Fibroblast of pulmonary artery (primary cell): ENCODE measurements around the gene SUGT1.

Source experiments
- DNase-seq: peaks from one replicate; pipeline ENCODE4 v3.0.0-alpha.2; 2010; ENCODE audit warnings: low read depth
- H3K4me3 ChIP-seq: replicated peaks from 2 replicates; pipeline ENCODE4 v1.5.1; 2011; ENCODE audit warnings: low read depth, mild to moderate bottlenecking, control low read depth, low read length, moderate library complexity
- CTCF ChIP-seq: IDR thresholded peaks from 2 replicates; pipeline ENCODE4 v1.5.1; 2011; ENCODE audit warnings: mild to moderate bottlenecking, control low read depth, low read length, inconsistent platforms; ENCODE audit errors: missing control alignments

The SUGT1 gene

DNA sequence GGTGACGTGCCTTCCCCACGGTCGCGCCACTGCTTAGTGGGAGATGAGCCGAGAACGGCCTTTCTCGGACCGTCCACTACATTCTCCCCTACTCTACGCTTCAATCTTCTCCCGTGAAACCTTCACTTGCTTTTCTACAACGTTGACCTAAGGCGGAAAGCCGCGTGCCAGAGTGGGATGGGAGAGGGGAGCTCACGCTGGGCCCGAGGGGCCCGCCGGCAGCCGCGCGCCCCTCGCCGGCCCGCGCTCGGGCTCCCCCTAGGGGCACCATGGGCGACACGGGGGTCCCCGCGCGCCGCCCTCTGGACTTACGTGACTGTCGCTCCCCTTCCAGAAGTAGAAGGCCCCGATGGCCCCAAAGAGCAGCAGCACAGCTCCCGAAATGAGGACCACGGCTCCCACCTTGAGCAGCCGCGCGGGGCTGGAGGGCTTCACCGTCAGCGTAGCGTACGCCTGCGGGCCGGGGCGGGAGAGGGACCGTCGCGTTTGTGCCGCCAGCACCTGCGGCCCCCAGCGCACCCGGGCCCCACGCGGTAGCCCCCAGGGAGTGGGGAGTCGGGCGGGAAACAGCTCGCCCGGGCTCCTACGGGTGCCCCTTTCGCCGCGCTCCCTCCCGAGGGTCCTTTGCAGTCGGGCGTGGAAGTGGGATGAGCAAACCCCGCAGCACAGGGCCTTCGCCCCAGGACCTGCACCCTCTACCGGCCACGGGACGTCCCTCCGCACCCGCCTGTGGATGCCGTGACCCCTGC is 86.3 kb downstream of the SUGT1 start:
- no peak for TF ChIP-seq CTCF
- DNase-seq = no peak
- H3K4me3 ChIP-seq = peak overlapping the region; percentile 25

- DNase-seq = no peak
- peak within 1 kb of the TSS; percentile 25 for H3K4me3 ChIP-seq
- TF ChIP-seq CTCF = no peak
Measured at GRCh38 chr13:52739468-52740071, 86.9 kb downstream of the SUGT1 start, which contains the start of gene CNMD. Gene CNMD (minus strand): TSS chr13:52739820. CDS start chr13:52739701, 119 bp downstream.

GRCh38 chr13:52743569-52743968 is 90.9 kb downstream of the SUGT1 start:
- DNase-seq = no peak
- no peak for TF ChIP-seq CTCF
- H3K4me3 ChIP-seq = no peak overlapping the region

DNA sequence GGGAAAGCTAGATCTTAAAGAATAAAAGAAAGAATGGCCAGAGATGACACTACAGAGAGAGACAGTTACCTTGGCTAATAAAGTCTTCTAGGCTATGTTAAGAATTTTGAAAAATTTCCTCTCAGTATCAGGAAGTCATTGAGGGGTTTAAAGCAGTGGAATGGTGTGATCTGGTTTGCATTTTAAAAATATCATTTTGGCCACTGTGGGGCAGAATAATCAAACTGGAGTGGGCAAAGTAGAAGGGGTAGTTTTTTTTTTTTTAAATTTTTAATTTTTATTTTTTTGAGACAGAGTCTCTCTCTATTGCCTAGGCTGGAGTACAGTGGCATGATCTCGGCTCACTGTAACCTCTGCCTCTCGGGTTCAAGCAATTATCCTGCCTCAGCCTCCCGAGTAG is 91.4 kb downstream of the SUGT1 start:
- no peak for TF ChIP-seq CTCF
- H3K4me3 ChIP-seq = no peak overlapping the region
- no peak for DNase-seq

GRCh38 chr13:52744842-52745375 is 92.3 kb downstream of the SUGT1 start:
- no peak for DNase-seq
- H3K4me3 ChIP-seq = no peak overlapping the region
- TF ChIP-seq CTCF = no peak

GRCh38 chr13:52746141-52746540 is 93.5 kb downstream of the SUGT1 start:
- TF ChIP-seq CTCF = no peak
- no peak overlapping the region for H3K4me3 ChIP-seq
- no peak for DNase-seq
